Stimulated activated CD4-positive, alpha-beta T cell treated with anti-CD3 and anti-CD28 coated beads, Interleukin-1b, Interleukin-23, amount 100 ng/mL, for 24 hours (primary cell): ENCODE results near the gene MSL1.

ENCODE experiments used
- DNase-seq, 4 experiments: peaks; one replicate each; pipeline ENCODE4 v3.0.0-alpha.2; 2020; ENCODE audit warnings: low read depth in 4 of 4, low spot score in 1 of 4

The MSL1 gene

GRCh38 chr17:40173778-40174135 is 52.0 kb downstream of the MSL1 start:
- DNase-seq, result no peak

- no peak for DNase-seq
Measured at GRCh38 chr17:40174514-40174913, 52.7 kb downstream of the MSL1 start.

DNA sequence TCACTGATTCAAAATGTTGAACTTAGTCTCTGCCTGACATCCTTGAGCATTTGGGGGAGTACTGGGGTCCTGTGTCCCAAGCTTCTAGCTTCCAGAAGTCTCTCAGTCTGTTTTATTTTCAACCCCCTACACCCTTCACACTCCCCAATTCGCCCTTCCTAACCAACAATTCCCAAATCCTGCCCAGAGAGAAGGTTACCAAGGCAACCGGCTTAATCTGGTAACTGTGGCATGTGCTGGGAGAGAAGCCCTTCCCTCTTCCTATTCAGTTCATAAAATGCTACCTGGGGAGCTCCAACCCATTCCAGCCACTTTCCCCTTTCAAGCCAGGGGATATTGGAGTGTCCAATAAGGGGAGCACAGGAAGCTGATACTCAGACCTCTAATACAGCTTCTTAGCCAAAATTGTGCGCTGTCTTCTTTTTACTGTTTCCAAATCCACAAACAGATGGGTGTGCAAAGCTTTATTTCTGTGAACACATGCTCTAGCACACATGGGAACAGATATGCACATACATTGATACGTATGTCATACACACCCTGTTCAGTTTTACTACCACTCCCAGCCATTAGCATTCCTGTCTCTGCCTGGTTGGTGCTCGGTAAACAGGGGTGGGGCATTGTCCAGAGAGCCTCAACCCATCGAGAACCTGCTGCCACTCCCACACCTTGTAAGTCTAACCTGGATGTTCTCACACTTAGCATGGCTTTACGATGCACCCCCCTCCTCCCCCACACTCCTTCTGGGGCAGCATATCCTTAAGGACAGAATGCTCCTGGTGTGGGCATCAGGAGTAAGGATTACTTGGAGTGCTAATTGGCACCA is 54.4 kb downstream of the MSL1 start:
- no peak for DNase-seq

- no peak for DNase-seq
Measured at GRCh38 chr17:40176754-40177110, 55.0 kb downstream of the MSL1 start.

- DNase-seq, result peak; percentile 60 to 87 (median 74)
Measured at GRCh38 chr17:40177275-40177874, 55.6 kb downstream of the MSL1 start, which contains the start of gene RAPGEFL1. Gene RAPGEFL1 (plus strand): TSS chr17:40177470. CDS start chr17:40177862, 392 bp downstream.

DNA sequence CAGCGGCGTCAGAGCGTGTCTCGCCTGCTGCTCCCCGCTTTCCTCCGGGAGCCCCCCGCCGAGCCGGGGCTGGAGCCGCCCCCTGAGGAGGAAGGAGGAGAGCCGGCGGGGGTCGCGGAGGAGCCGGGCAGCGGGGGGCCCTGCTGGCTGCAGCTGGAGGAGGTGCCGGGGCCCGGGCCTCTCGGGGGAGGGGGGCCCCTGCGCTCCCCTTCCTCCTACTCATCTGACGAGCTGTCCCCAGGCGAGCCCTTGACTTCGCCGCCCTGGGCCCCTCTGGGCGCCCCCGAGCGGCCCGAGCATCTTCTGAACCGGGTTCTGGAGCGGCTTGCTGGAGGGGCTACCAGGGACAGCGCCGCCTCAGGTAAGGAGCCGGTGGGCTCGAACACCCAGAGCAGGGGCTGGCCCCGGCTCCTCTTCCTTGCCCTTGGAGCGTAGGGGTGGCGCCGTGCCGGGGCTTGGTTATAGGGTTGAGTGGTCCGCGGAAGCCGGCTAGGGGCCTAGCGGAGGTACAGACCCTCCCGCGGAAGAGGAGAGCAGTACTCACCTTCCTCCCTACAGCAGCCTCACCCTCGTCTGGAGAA is 56.3 kb downstream of the MSL1 start:
- DNase-seq, result no peak

- DNase-seq, result no peak
Measured at GRCh38 chr17:40178660-40179059, 56.9 kb downstream of the MSL1 start.

DNA sequence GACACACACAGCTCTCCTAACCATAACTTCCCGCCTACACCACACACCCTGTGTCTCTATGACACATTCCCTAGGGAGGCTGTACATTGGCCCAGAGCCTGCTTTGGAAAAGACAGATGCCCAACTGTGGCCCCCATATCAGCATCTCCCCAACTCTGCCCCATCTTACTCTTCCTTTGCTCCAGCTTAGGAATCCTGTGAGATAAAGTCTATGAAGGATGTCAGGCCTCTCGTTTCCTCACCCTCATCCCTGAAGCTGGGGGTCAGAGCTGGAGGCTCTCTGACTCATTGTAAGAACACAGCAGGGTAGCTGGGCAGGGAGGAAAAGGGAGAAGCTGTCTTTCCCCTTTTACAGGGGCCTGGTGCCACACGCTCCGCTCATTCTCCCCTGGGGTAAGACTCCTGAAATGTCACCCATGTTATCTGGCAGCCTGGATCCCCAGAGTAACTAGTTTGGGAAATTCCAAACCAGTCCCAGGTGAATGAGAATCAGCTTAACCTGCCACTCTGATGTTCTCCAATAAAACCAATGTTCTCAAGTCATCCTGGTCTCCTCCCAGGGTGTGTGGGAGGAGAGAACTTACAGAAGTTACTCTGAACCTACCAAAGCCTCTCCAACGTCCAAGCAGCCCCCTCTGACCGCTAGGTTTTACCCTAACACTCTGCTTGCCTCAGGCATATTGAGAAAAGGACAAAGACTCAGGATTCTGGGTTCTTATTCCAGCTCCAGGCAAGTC is 58.3 kb downstream of the MSL1 start:
- DNase-seq, result no peak

DNA sequence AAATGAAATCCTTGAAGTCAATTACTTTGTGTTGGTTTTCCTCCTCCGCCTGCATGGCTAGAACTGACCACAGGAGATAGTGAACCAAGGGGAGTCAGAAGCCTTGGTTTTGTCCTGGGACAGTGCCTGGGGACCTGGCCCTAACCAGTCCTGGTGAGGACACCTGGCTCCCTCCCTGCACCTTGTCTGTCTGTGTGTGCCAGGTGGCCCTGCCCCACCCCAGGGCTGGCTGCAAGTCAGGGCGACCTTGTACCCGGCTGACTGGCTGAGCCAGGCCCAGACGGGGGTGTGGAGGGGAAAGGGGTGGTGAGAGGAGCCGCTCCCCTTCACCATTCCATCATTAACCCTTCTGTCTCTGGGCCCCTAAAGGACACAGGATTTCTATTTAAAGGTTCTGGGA is 58.9 kb downstream of the MSL1 start:
- DNase-seq, result no peak

DNA sequence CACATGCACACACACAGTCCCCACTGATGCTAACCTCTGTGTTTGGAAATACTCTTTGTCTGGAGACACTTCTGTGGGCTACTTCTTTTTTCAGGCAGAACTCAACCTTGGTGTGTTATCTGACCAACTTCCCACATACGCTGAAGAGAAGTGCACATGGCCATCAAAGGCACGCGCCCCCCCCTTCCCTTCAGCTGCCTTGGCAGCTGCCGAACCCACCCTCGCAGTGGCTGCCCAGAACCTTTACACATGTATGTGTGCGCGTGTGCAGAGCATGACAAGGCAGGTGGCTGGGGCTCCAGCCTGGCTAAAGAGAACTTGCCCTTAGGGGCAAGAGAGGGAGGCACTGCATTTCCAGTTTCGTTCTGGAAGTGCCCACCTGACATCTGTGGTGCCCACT is 59.4 kb downstream of the MSL1 start:
- no peak for DNase-seq

- no peak for DNase-seq
Measured at GRCh38 chr17:40182606-40183005, 60.8 kb downstream of the MSL1 start.
